Loucy (cell line): ENCODE measurements around the gene MT2A.

ENCODE experiments used
- H2AFZ ChIP-seq: fragments of 200-600 bp; sonication (generic); 2 replicates; pipeline ENCODE4 v1.6.0; 2016; ENCODE audit warnings: antibody characterized with exemption, mild to moderate bottlenecking, low read length, moderate library complexity
- H3F3A ChIP-seq: fragments of 200-600 bp; 2 replicates; pipeline ENCODE4 v1.6.0; 2016; ENCODE audit warnings: antibody characterized with exemption, low read depth, mild to moderate bottlenecking
- H3K27me3 ChIP-seq: fragments of 200-600 bp; sonication (generic); 2 replicates; pipeline ENCODE4 v1.6.1; 2014; ENCODE audit warnings: low read length, mild to moderate bottlenecking; ENCODE audit not compliant: insufficient read depth, poor library complexity, severe bottlenecking
- H3K36me3 ChIP-seq: fragments of 200-600 bp; sonication (generic); 2 replicates; pipeline ENCODE4 v1.6.1; 2016; ENCODE audit warnings: low read length; ENCODE audit not compliant: insufficient read depth
- H3K4me1 ChIP-seq: fragments of 200-600 bp; sonication (generic); 2 replicates; pipeline ENCODE4 v1.5.1; 2014; ENCODE audit warnings: low read length, mild to moderate bottlenecking; ENCODE audit not compliant: insufficient read depth, poor library complexity, severe bottlenecking
- H3K4me2 ChIP-seq: fragments of 200-600 bp; sonication (generic); 2 replicates; pipeline ENCODE4 v1.6.0; 2014; ENCODE audit warnings: antibody characterized with exemption, low read length, low read depth, mild to moderate bottlenecking; ENCODE audit not compliant: poor library complexity, severe bottlenecking
- H3K4me3 ChIP-seq: fragments of 200-600 bp; sonication (generic); 2 replicates; pipeline ENCODE4 v1.5.1; 2014; ENCODE audit warnings: low read length, mild to moderate bottlenecking, mixed read lengths; ENCODE audit not compliant: poor library complexity, severe bottlenecking
- H3K79me2 ChIP-seq: fragments of 200-600 bp; sonication (generic); 2 replicates; pipeline ENCODE4 v1.6.1; 2014; ENCODE audit warnings: low read length; ENCODE audit not compliant: insufficient read depth
- H3K9ac ChIP-seq: fragments of 200-600 bp; sonication (generic); 2 replicates; pipeline ENCODE4 v1.6.0; 2014; ENCODE audit warnings: mild to moderate bottlenecking, low read depth, low read length, moderate library complexity; ENCODE audit not compliant: poor library complexity, severe bottlenecking
- H3K9me2 ChIP-seq: fragments of 200-600 bp; sonication (generic); replicated peaks from 2 replicates; pipeline ENCODE4 v1.6.1; 2016; ENCODE audit warnings: low read depth, low read length, mixed read lengths
- H3K9me3 ChIP-seq: fragments of 200-600 bp; sonication (generic); 2 replicates; pipeline ENCODE4 v1.6.1; 2014; ENCODE audit warnings: mild to moderate bottlenecking, antibody characterized with exemption, low read length, low read depth; ENCODE audit not compliant: insufficient read depth
- H4K20me1 ChIP-seq: fragments of 200-600 bp; sonication (generic); 2 replicates; pipeline ENCODE4 v1.6.0; 2014; ENCODE audit warnings: antibody characterized with exemption, low read length, mild to moderate bottlenecking; ENCODE audit not compliant: insufficient read depth, poor library complexity, severe bottlenecking
- CTCF ChIP-seq: fragments of 200-600 bp; sonication (generic); conservative IDR thresholded peaks from 2 replicates; pipeline ENCODE4 v1.5.1; 2014; ENCODE audit warnings: mild to moderate bottlenecking, antibody characterized with exemption, low read length
- EZH2phosphoT487 ChIP-seq: fragments of 200-600 bp; IDR thresholded peaks from 2 replicates; pipeline ENCODE4 v1.6.1; 2018; ENCODE audit warnings: antibody characterized with exemption, mild to moderate bottlenecking, moderate library complexity, borderline replicate concordance

MT2A gene

DNA sequence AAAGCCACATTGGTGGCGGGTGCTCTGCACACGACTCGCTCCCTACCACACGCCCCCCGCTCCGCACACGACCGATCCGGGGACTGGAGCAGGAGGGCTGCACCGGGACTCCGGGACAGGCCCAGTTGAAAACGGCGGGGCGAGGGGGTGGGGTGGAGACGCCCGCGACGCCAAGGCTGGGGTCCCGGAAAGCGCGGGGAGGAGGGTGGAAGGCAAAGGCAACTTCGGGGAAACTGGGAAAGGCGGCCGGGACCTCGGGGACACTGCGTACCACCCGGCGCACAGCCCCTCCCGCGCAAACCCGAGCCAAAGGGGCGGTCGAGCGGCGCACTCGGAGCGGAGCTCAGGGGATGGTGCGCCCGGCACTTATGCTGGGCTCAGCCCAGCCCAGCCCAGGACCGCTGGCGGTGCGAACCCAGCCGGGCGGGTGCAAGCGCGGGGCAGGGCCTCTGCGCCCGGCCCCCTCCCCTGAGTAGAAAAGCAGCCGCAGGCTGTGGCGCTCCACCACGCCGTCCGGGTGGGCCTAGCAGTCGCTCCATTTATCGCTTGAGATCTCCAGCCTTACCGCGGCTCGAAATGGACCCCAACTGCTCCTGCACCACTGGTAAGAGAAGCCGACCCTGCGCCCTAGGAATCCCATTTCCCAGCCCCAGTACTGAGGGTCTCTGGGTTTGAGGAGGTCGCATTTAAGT, 23.9 kb downstream of the MT2A start, which contains the start of gene MT1M:
Gene MT1M, plus strand, starts transcription at position 504 of the 692 bp plus-strand sequence. Its CDS starts 73 bp downstream, at position 577.
- H3F3A ChIP-seq: no peaks in the 10 kb centered on the region
- H3K79me2 ChIP-seq: no peaks in the 10 kb centered on the region
- H2AFZ ChIP-seq: no peak within 1 kb of the TSS
- H4K20me1 ChIP-seq: no peaks in the 10 kb centered on the region
- H3K4me2 ChIP-seq: no peak within 1 kb of the TSS
- no peak within 1 kb of the TSS for H3K4me3 ChIP-seq
- no peaks in the 10 kb centered on the region for H3K4me1 ChIP-seq
- H3K9ac ChIP-seq: no peak within 1 kb of the TSS
- no peaks in the 10 kb centered on the region for H3K9me2 ChIP-seq
- no peaks in the 10 kb centered on the region for H3K9me3 ChIP-seq
- H3K27me3 ChIP-seq: no peaks in the 10 kb centered on the region
- no peak for TF ChIP-seq CTCF
- TF ChIP-seq EZH2phosphoT487: no peak
- H3K36me3 ChIP-seq: no peaks in the 10 kb centered on the region

- Histone ChIP-seq H3K9me3 (no peaks in the 10 kb centered on the region), H4K20me1 (no peaks in the 10 kb centered on the region), H3K79me2 (no peaks in the 10 kb centered on the region), H3F3A (no peaks in the 10 kb centered on the region), H3K4me3 (no peak overlapping the region), H2AFZ (no peak overlapping the region), H3K4me1 (no peaks in the 10 kb centered on the region), H3K4me2 (no peak overlapping the region), H3K27me3 (no peaks in the 10 kb centered on the region), H3K9ac (no peak overlapping the region), H3K9me2 (no peaks in the 10 kb centered on the region), H3K36me3 (no peaks in the 10 kb centered on the region)
- TF ChIP-seq CTCF (no peak), EZH2phosphoT487 (no peak)
These were observed 24.5 kb downstream of the MT2A start for GRCh38 chr16:56632848-56633365.

GRCh38 chr16:56633535-56633934, 25.2 kb downstream of the MT2A start:
- Histone ChIP-seq H3K4me3 (no peak overlapping the region), H3K9me2 (no peaks in the 10 kb centered on the region), H3K36me3 (no peaks in the 10 kb centered on the region), H3F3A (no peaks in the 10 kb centered on the region), H3K27me3 (no peaks in the 10 kb centered on the region), H3K4me1 (no peaks in the 10 kb centered on the region), H4K20me1 (no peaks in the 10 kb centered on the region), H2AFZ (no peak overlapping the region), H3K4me2 (no peak overlapping the region), H3K79me2 (no peaks in the 10 kb centered on the region), H3K9ac (no peak overlapping the region), H3K9me3 (no peaks in the 10 kb centered on the region)
- no peak for TF ChIP-seq CTCF
